Measurements from ENCODE around the gene GRWD1. TPM values are rescaled to one million over a fixed set of nuclear protein-coding genes. Genes with fewer than 3 reads are reported as not detected.

GRWD1 gene
- total RNA-seq, 2 donors from 2014 or later: 17.5 to 38.3 TPM

GRCh38 chr19:48428670-48429069 is 17.1 kb upstream of the GRWD1 start:
- H3K36me3 ChIP-seq: no peaks in the 10 kb centered on the region
- no peak overlapping the region for H3K4me3 ChIP-seq
- TF ChIP-seq, protein P1, sequence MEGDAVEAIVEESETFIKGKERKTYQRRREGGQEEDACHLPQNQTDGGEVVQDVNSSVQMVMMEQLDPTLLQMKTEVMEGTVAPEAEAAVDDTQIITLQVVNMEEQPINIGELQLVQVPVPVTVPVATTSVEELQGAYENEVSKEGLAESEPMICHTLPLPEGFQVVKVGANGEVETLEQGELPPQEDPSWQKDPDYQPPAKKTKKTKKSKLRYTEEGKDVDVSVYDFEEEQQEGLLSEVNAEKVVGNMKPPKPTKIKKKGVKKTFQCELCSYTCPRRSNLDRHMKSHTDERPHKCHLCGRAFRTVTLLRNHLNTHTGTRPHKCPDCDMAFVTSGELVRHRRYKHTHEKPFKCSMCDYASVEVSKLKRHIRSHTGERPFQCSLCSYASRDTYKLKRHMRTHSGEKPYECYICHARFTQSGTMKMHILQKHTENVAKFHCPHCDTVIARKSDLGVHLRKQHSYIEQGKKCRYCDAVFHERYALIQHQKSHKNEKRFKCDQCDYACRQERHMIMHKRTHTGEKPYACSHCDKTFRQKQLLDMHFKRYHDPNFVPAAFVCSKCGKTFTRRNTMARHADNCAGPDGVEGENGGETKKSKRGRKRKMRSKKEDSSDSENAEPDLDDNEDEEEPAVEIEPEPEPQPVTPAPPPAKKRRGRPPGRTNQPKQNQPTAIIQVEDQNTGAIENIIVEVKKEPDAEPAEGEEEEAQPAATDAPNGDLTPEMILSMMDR (IDR thresholded peaks at IDR 0.05): no peak
- no peaks in the 10 kb centered on the region for H3K9me3 ChIP-seq
- no peaks in the 10 kb centered on the region for H3K4me1 ChIP-seq (ENCODE audit: control insufficient read depth in 1 of 2, low read depth in 2 of 2)
- no peak for ATAC-seq (ENCODE audit: insufficient number of reproducible peaks, low FRiP score, low read depth)
- no peaks in the 10 kb centered on the region for H3K27me3 ChIP-seq (replicated peaks; ENCODE audit: insufficient read depth)
- H3K27ac ChIP-seq: no peak overlapping the region
- DNase-seq (ENCODE audit: low spot score): no peak

- H3K4me3 ChIP-seq: no peak overlapping the region
- H3K27me3 ChIP-seq (replicated peaks; ENCODE audit: insufficient read depth): no peaks in the 10 kb centered on the region
- H3K9me3 ChIP-seq: no peaks in the 10 kb centered on the region
- TF ChIP-seq, protein P1 (IDR thresholded peaks at IDR 0.05): no peak
- H3K36me3 ChIP-seq: no peaks in the 10 kb centered on the region
- H3K27ac ChIP-seq: no peak overlapping the region
- no peak for ATAC-seq (ENCODE audit: insufficient number of reproducible peaks, low FRiP score, low read depth)
- no peak for DNase-seq (ENCODE audit: low spot score)
- H3K4me1 ChIP-seq (ENCODE audit: control insufficient read depth in 1 of 2, low read depth in 2 of 2): no peaks in the 10 kb centered on the region
These were observed 12.4 kb upstream of the GRWD1 start for GRCh38 chr19:48433337-48433736.

DNA sequence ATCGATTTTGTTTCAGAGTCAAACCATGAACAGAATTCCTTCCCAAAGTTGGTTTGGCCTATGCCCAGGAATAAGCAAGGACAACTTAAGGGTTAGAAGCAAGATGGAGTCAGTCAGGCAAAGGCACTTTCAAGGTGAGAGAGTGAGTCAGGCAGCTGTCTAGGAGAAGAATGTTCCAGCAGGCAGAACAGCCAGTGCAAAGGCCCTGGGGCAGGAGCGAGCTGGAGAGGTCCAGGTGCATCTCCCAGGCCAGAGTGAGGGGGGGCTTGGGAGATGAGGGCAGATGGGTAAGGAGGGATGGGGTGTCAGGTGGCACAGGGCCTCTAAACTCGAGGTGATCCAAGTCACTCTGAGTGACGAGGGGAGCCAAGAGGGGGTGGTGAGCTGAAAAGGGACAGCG is 9.2 kb upstream of the GRWD1 start:
- ATAC-seq (ENCODE audit: insufficient number of reproducible peaks, low FRiP score, low read depth) (no peak), DNase-seq (ENCODE audit: low spot score) (no peak)
- H3K4me1 ChIP-seq (ENCODE audit: control insufficient read depth in 1 of 2, low read depth in 2 of 2): no peaks in the 10 kb centered on the region
- no peaks in the 10 kb centered on the region for H3K9me3 ChIP-seq
- TF ChIP-seq, protein P1 (IDR thresholded peaks at IDR 0.05): no peak
- H3K4me3 ChIP-seq: no peak overlapping the region
- H3K27me3 ChIP-seq (replicated peaks; ENCODE audit: insufficient read depth): peaks cover 3% of the 10 kb centered on the region
- H3K27ac ChIP-seq: no peak overlapping the region
- no peaks in the 10 kb centered on the region for H3K36me3 ChIP-seq

DNA sequence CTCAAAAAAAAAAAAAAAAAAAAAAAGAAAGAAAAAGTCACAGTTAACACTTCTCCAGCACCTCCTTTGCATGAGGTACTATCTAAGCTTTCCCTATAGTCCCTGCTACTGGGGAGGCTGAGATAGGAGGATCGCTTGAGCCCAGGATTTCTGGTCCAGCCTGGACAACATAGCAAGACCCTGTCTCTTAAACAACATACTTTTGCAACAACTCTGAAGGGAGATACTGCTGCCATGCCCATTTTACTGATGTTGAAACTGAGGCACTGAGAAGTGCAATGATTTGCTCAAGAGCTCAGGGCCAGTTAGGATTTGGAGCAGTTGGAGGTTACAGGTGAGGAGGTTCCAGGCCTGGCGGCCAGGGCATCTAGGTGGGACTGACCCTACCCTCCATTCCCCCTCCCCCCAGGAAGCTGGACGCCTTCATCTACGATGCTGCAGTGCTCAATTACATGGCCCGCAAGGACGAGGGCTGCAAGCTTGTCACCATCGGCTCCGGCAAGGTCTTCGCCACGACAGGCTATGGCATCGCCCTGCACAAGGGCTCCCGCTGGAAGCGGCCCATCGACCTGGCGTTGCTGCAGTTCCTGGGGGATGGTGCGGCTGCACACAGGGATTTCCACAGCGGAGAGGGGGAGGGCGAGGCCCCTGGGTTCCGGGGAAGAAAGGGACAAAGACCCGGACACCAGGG is 4.3 kb upstream of the GRWD1 start:
- Histone ChIP-seq H3K9me3 (no peaks in the 10 kb centered on the region), H3K36me3 (no peaks in the 10 kb centered on the region), H3K27ac (no peak overlapping the region), H3K4me1 (ENCODE audit: control insufficient read depth in 1 of 2, low read depth in 2 of 2) (peaks cover 15 to 20% of the 10 kb centered on the region in 2 donors), H3K27me3 (replicated peaks; ENCODE audit: insufficient read depth) (peaks cover 3% of the 10 kb centered on the region), H3K4me3 (no peak overlapping the region)
- TF ChIP-seq, protein P1 (IDR thresholded peaks at IDR 0.05): no peak
- no peak for ATAC-seq (ENCODE audit: insufficient number of reproducible peaks, low FRiP score, low read depth)
- DNase-seq (ENCODE audit: low spot score): no peak

GRCh38 chr19:48442116-48443035 is 3.4 kb upstream of the GRWD1 start:
- peaks cover 3% of the 10 kb centered on the region for H3K27me3 ChIP-seq (replicated peaks; ENCODE audit: insufficient read depth)
- H3K4me1 ChIP-seq (ENCODE audit: control insufficient read depth in 1 of 2, low read depth in 2 of 2): peaks cover 17 to 22% of the 10 kb centered on the region in 2 donors
- ATAC-seq (ENCODE audit: insufficient number of reproducible peaks, low FRiP score, low read depth): no peak
- DNase-seq (ENCODE audit: low spot score): no peak
- no peak overlapping the region for H3K4me3 ChIP-seq
- TF ChIP-seq, protein P1 (IDR thresholded peaks at IDR 0.05): no peak
- H3K36me3 ChIP-seq: no peaks in the 10 kb centered on the region
- no peak overlapping the region for H3K27ac ChIP-seq
- no peaks in the 10 kb centered on the region for H3K9me3 ChIP-seq
